Prostate gland (tissue), 2 donors: Measurements from ENCODE around the gene LARGE1.

ENCODE experiments used
- CTCF ChIP-seq, 4 experiments: fragments of 200-600 bp in 2 of 4; fragments of 450-650 bp in 2 of 4; sonication (generic) in 2 of 4; IDR thresholded peaks; 1 replicate in 3 of 4; 2 replicates in 1 of 4; pipeline ENCODE4 v1.5.1; 2016 to 2019; ENCODE audit warnings: antibody characterized with exemption in 4 of 4, mild to moderate bottlenecking in 2 of 4, moderate library complexity in 2 of 4
- POLR2A ChIP-seq: fragments of 450-650 bp; IDR thresholded peaks from one replicate; pipeline ENCODE4 v1.6.1; 2016; ENCODE audit warnings: antibody characterized with exemption, mild to moderate bottlenecking

GRCh38 chr22:33889748-33890147 is 30.5 kb downstream of the LARGE1 start:
- TF ChIP-seq CTCF (IDR thresholded peaks at IDR 0.05): no peak
- TF ChIP-seq POLR2A: no peak
